IMR-90 (cell line): ENCODE results near the gene C16orf74.

Experiments used
- BHLHE40 ChIP-seq: fragments of 150-350 bp; IDR thresholded peaks from 2 replicates; pipeline ENCODE4 v1.6.1; 2016; ENCODE audit warnings: mild to moderate bottlenecking, low read depth, low read length
- CTCF ChIP-seq: conservative IDR thresholded peaks from 2 replicates; pipeline ENCODE4 v1.5.1; 2012; ENCODE audit warnings: mild to moderate bottlenecking, low read depth, low read length, improper control_type of control experiment
- ELK1 ChIP-seq: fragments of 150-350 bp; IDR thresholded peaks from 2 replicates; pipeline ENCODE4 v1.6.1; 2016; ENCODE audit warnings: low read depth, mild to moderate bottlenecking, low read length, moderate library complexity, borderline replicate concordance
- POLR2A ChIP-seq: IDR thresholded peaks from 2 replicates; pipeline ENCODE4 v1.6.1; 2012; ENCODE audit warnings: mild to moderate bottlenecking, low read depth, low read length
- RCOR1 ChIP-seq: IDR thresholded peaks from 2 replicates; pipeline ENCODE4 v1.6.1; 2012; ENCODE audit warnings: mild to moderate bottlenecking, low read length, improper control_type of control experiment; ENCODE audit not compliant: insufficient replicate concordance
- RFX5 ChIP-seq: IDR thresholded peaks from 2 replicates; pipeline ENCODE4 v1.8.0; 2012; ENCODE audit warnings: low read depth, mild to moderate bottlenecking, low read length, moderate library complexity
- SMC3 ChIP-seq: fragments of 150-350 bp; IDR thresholded peaks from 2 replicates; pipeline ENCODE4 v1.6.1; 2016; ENCODE audit warnings: low read depth, mild to moderate bottlenecking, antibody characterized with exemption, low read length, moderate library complexity

- TF ChIP-seq CTCF (peak; percentile 36; the same call in 1 of the 2 replicates), POLR2A (no peak), RFX5 (no peak), BHLHE40 (no peak), RCOR1 (no peak), ELK1 (no peak), SMC3 (no peak)
Observed at GRCh38 chr16:85759631-85760419, 8.9 kb upstream of the C16orf74 start.
